HepG2 (cell line): ENCODE data around the gene GLIS1. TPM values are rescaled to one million over a fixed set of nuclear protein-coding genes. Genes with fewer than 3 reads are reported as not detected.

Experiments
- ATAC-seq: fragments of 200-7000 bp; cut with Tn5 transposase; 3 replicates; pipeline ENCODE4 v1.9.1; 2020; ENCODE audit warnings: mild to moderate bottlenecking, moderate library complexity
- BruUV-seq: library from RNA; stranded (reverse); fragments of 400-500 nt; replicated peaks from 2 replicates; lab custom pipeline; 2021; lab: Mats Ljungman, UMichigan
- CTCF ChIA-PET: fragments of 300-600 bp; formaldehyde crosslinking; extraction: SDS; loops from one replicate; lab custom pipeline; 2021; ENCODE audit warnings: low total read pairs, inconsistent platforms, low intra/inter-chr PET ratio; lab: Yijun Ruan, JAX
- POLR2A ChIA-PET: fragments of 350-600 bp; sonication (Branson Sonifier 250); formaldehyde crosslinking; loops from one replicate; lab custom pipeline; 2020; ENCODE audit warnings: antibody characterized with exemption, inconsistent platforms; lab: Yijun Ruan, JAX
- DNase-seq: peaks from one replicate; pipeline ENCODE4 v3.0.0-alpha.2; 2015; ENCODE audit warnings: low spot score
- FAIRE-seq: peaks from 3 replicates; lab custom pipeline; 2011; peaks lifted over from hg19 to GRCh38; lab: Jason Lieb, UNC
- H2AFZ ChIP-seq: one replicate; pipeline ENCODE4 v1.6.1; 2011; ENCODE audit warnings: low read length, inconsistent platforms
- H3K27ac ChIP-seq: fragments of 300-600 bp; 3 replicates; pipeline ENCODE4 v1.8.0; 2011; ENCODE audit warnings: mixed run types, mild to moderate bottlenecking, mixed read lengths, low read length, inconsistent platforms; ENCODE audit not compliant: insufficient read depth; ENCODE audit errors: extremely low read length
- H3K27me3 ChIP-seq, 2 experiments: fragments of 200-600 bp in 1 of 2; 2 replicates in 1 of 2; 3 replicates in 1 of 2; pipeline versions ENCODE4 v1.6.0 to v1.8.0; 2011; ENCODE audit warnings: low read length in 2 of 2, mild to moderate bottlenecking in 2 of 2, moderate library complexity in 2 of 2, inconsistent platforms in 1 of 2; ENCODE audit not compliant: insufficient read depth in 2 of 2, control insufficient read depth in 1 of 2
- H3K36me3 ChIP-seq, 2 experiments: fragments of 200-600 bp in 1 of 2; replicated peaks in 1 of 2; 2 replicates in 1 of 2; 3 replicates in 1 of 2; pipeline versions ENCODE4 v1.5.1 to v1.8.0; 2011; ENCODE audit warnings: low read length in 2 of 2, inconsistent platforms in 1 of 2; ENCODE audit not compliant: insufficient read depth in 2 of 2, control insufficient read depth in 1 of 2
- H3K4me1 ChIP-seq: 2 replicates; pipeline ENCODE4 v1.5.1; 2012; ENCODE audit warnings: low read length, inconsistent platforms; ENCODE audit not compliant: insufficient read depth
- H3K4me2 ChIP-seq: 2 replicates; pipeline ENCODE4 v1.6.0; 2011; ENCODE audit warnings: low read depth, low read length, inconsistent platforms
- H3K4me3 ChIP-seq, 3 experiments: fragments of 200-600 bp in 1 of 3; sonication (generic), shearing (Covaris generic) in 1 of 3; replicated peaks in 1 of 3; 2 replicates each; pipeline ENCODE4 v1.5.1; 2011 to 2016; ENCODE audit warnings: low read length in 3 of 3, inconsistent platforms in 2 of 3, low read depth in 2 of 3, mild to moderate bottlenecking in 2 of 3, control low read depth in 1 of 3, mixed read lengths in 1 of 3; ENCODE audit not compliant: insufficient read depth in 1 of 3
- H3K79me2 ChIP-seq: one replicate; pipeline ENCODE4 v1.6.1; 2011; ENCODE audit warnings: low read length, inconsistent platforms; ENCODE audit not compliant: insufficient read depth
- H3K9ac ChIP-seq: 2 replicates; pipeline ENCODE4 v1.6.0; 2011; ENCODE audit warnings: mild to moderate bottlenecking, low read depth, low read length, inconsistent platforms; ENCODE audit not compliant: insufficient read depth
- H3K9me3 ChIP-seq: 2 replicates; pipeline ENCODE4 v1.5.1; 2012; ENCODE audit warnings: mild to moderate bottlenecking, low read length
- H4K20me1 ChIP-seq: 2 replicates; pipeline ENCODE4 v1.6.0; 2011; ENCODE audit warnings: inconsistent platforms, mild to moderate bottlenecking, low read length, moderate library complexity; ENCODE audit not compliant: insufficient read depth
- CHD2 ChIP-seq: IDR thresholded peaks from 2 replicates; pipeline ENCODE4 v1.6.1; 2011; ENCODE audit warnings: low read depth, low read length, improper control_type of control experiment
- FIP1L1 ChIP-seq: fragments of 200-400 bp; formaldehyde crosslinking; IDR thresholded peaks from 2 replicates; pipeline ENCODE4 v1.6.1; 2018; ENCODE audit warnings: low read depth, mild to moderate bottlenecking, low read length, moderate library complexity, borderline replicate concordance; ENCODE audit not compliant: insufficient read depth
- REST ChIP-seq, 2 experiments: IDR thresholded peaks; 2 replicates each; pipeline ENCODE4 v1.6.1; 2011 to 2012; ENCODE audit warnings: low read length in 2 of 2, borderline replicate concordance in 1 of 2, low read depth in 1 of 2, mild to moderate bottlenecking in 1 of 2, moderate library complexity in 1 of 2
- ZNF772 ChIP-seq: sonication (generic); formaldehyde crosslinking; IDR thresholded peaks from 2 replicates; pipeline ENCODE4 v1.5.0; 2020; ENCODE audit warnings: mild to moderate bottlenecking, missing genetic modification reagents
- WGBS: methylation state at CpG from one replicate; pipeline ENCODE4 v1.1.6; 2017; ENCODE audit warnings: low lambda C conversion rate; 5-methylcytosine and 5-hydroxymethylcytosine counted together
- in situ Hi-C: cut with HindIII; loops from 2 replicates; pipeline ENCODE4 v1.10.0; 2017; ENCODE audit warnings: low pct_unique_long_range_greater_than_20kb; ENCODE audit not compliant: extremely low pct_ligation_motif_present
- intact Hi-C: fragments of 100-400 bp; cut with micrococcal nuclease; formaldehyde crosslinking; loops from one replicate; pipeline ENCODE4 v1.10.0; 2022; ENCODE audit not compliant: unreplicated experiment
- polyA plus RNA-seq, 8 experiments: library from polyadenylated mRNA; depleted of rRNA in 3 of 8; stranded (reverse) in 7 of 8; unstranded in 1 of 8; fragments of >200 nt; fragmentation: Illumina TruSeq in 4 of 8; extraction: Trizol in 4 of 8; gene quantifications; 2 replicates each; pipeline versions ENCODE4 v1.2.1 to v1.2.3, GENCODE V29; 2011 to 2016; ENCODE audit warnings: low read depth in 4 of 8, missing spikeins in 1 of 8, mixed read lengths in 1 of 8; ENCODE audit not compliant: insufficient read depth in 1 of 8
- total RNA-seq, 5 experiments: library from RNA; depleted of rRNA; stranded (reverse); fragments of >200 nt; fragmentation: Illumina TruSeq; extraction: Trizol; gene quantifications; 2 replicates each; pipeline ENCODE4 v1.2.3, GENCODE V29; 2016; ENCODE audit warnings: low read depth in 1 of 5

The GLIS1 gene
- total and polyA plus RNA-seq, 2 of the 13 experiments (the other 11 are each of a cell fraction or from before 2014, with no cell fraction given): 0.03 TPM; not detected in 1

DNA sequence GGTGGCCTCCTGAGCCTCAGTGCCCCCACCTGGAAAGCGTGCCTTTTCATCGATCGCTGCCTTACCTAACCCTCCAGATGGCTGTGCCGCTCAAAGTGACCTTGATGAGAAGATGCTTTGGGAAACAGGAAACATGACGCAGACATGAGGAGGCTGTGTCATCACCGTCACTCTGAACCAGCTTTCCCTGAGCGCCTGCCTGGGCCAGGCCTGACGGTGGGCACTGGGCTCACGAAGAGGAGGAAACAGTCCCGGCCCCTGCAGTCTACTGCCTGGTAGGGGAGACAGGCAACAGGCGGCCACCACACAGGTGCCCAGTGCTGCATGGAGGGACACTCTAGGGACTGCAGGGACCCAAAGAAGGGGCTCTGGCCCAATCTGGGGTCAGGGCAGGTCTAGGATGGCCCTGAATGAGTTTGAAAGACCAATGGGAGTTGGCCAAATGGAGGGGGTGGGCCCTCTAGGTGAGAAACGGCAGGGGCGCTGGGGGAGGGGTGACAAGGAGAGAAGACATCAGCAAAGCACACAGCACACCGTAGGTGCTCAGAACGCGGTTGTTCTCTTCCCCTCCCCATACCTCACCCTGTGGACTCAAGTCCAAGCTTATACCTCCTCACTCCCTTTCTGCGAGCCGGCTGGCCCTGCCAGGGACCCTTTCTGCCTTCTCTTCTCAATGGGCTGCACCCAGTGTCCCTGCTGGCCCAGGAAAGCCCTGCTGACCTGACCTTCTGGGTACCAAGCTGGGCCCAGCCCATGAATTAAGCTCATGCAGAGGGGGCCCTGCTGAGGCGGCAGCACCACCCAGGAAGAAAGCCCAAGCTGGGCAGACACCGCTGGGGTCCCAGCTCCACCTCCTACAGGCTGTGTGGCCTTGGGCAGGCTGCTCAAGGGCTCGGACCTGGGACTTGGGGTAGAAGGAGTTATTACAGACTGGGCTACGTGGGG is 44.9 kb downstream of the GLIS1 start (continued):
- TF ChIP-seq REST (IDR thresholded peaks at IDR 0.05; ENCODE audit: borderline replicate concordance in 1 of 2, low read depth in 1 of 2, low read length in 2 of 2): no peak
- TF ChIP-seq CHD2: no peak

DNA sequence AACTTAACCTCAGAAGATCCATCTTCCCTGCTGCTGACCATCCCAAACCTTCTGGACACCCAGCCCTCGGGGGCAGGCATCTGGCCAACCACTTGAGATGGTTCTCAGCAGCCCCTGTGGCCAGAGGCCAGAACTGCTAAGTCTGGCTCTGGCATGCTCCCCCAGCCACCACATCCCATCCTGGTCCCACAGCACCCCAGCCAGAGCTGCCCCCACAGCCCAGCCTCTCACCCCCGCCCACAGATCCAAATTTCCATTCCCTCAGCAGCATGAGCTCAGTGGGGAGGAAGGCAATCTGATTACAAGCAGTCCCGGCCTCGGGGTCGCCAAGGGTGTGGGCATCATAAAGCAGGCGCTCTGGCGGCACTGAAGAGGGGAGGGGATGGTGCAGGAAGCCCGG is 45.6 kb downstream of the GLIS1 start:
- Histone ChIP-seq H4K20me1 (no peaks in the 10 kb centered on the region), H3K36me3 (no peaks in the 10 kb centered on the region), H3K4me2 (no peak overlapping the region), H3K27ac (no peak overlapping the region), H3K9me3 (no peaks in the 10 kb centered on the region), H3K4me3 (no peak overlapping the region), H3K9ac (no peak overlapping the region), H3K27me3 (peaks cover 11 to 55% of the 10 kb centered on the region in 2 experiments; a peak in 4 of 5 replicates), H2AFZ (no peak overlapping the region), H3K4me1 (no peaks in the 10 kb centered on the region), H3K79me2 (no peaks in the 10 kb centered on the region)
- intact Hi-C loops (no loop called here), in situ Hi-C loops (no loop called here)
- FAIRE-seq: no peak
- no peak for ATAC-seq
- no TSS peak for BruUV-seq
- TF ChIP-seq ZNF772 (CRISPR knock-in tag) (no peak), FIP1L1 (no peak)
- ChIA-PET CTCF (no interaction called here), POLR2A (no interaction called here)
- no peak for DNase-seq
- 0% methylated on average over 3 of the region's 8 CpGs for WGBS
